HG02981 (cell line): ENCODE measurements around the gene SH3RF3.

Experiments
- ATAC-seq: cut with Tn5 transposase; IDR thresholded peaks from one replicate; pipeline ENCODE4 v1.9.1; 2021; ENCODE audit warnings: mild to moderate bottlenecking, moderate library complexity; ENCODE audit not compliant: unreplicated experiment

The SH3RF3 gene

DNA sequence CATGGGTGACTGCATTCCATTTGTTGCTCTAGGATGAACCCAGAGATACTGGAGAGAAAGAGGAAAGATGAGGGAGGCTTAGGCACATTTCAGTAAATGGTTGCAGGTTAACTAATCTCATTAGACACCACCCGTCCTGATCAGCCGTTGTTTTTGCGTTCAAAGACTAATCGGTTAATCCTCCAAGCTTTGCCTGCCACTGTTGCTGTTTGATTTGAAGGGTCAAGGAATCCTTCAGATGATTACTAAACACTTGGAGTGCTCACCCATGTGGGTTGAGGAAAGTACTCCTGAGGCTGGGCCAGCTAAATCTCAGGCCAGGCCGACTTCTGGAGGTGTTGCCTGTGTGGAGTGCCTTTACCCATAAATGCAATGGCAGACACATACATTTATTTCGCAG is 8.6 kb downstream of the SH3RF3 start:
- no peak for ATAC-seq

DNA sequence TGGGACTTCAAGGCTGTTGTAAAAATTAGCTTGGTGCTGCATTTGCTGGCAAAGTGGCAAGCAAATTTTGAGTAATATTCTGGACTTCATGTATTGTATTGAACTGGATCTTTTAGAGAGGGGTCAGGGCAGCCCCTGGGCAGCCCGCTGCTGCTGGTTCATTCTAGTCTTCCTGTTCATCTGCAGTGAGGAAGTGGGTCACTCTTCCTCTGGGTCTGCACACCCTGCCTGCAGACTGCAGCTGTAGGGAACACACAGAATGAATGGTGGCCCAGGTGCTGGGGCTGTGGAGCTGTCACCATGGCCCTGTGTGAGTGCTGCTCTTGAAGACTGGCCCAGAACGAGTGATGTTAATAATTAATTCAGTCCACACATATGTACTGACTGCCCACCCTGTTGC is 9.4 kb downstream of the SH3RF3 start:
- ATAC-seq = no peak

- no peak for ATAC-seq
Observed at GRCh38 chr2:109139002-109139401, 10.0 kb downstream of the SH3RF3 start.

DNA sequence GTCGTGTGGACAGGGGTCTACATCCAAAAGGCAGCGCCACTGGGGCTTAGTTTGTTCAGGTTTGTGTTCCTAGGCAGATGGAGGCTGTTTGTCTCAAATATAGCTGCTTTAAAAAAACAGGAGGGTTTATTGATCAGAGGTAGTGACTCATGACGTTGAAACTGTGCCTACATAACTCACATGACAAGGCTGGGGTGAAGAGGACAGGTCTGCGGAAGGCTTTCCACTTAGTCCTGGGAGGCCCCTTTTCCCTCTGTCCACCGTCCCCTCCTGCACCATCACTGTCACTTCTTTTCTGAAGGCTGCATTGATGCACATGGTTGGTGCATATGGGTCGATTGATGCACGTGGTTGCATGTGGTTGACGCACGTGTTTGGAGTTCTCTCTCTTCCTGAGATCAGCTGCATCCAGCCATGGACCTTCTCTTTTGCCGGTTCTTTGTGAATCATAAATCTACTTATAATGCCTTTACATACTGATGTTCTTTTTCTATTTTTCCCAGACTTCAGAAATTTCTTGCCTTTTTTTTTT is 10.9 kb downstream of the SH3RF3 start:
- no peak for ATAC-seq

GRCh38 chr2:109141006-109141600 is 12.1 kb downstream of the SH3RF3 start:
- no peak for ATAC-seq

- no peak for ATAC-seq
Observed at GRCh38 chr2:109141727-109142283, 12.8 kb downstream of the SH3RF3 start.

- no peak for ATAC-seq
Observed at GRCh38 chr2:109142416-109143210, 13.6 kb downstream of the SH3RF3 start.

DNA sequence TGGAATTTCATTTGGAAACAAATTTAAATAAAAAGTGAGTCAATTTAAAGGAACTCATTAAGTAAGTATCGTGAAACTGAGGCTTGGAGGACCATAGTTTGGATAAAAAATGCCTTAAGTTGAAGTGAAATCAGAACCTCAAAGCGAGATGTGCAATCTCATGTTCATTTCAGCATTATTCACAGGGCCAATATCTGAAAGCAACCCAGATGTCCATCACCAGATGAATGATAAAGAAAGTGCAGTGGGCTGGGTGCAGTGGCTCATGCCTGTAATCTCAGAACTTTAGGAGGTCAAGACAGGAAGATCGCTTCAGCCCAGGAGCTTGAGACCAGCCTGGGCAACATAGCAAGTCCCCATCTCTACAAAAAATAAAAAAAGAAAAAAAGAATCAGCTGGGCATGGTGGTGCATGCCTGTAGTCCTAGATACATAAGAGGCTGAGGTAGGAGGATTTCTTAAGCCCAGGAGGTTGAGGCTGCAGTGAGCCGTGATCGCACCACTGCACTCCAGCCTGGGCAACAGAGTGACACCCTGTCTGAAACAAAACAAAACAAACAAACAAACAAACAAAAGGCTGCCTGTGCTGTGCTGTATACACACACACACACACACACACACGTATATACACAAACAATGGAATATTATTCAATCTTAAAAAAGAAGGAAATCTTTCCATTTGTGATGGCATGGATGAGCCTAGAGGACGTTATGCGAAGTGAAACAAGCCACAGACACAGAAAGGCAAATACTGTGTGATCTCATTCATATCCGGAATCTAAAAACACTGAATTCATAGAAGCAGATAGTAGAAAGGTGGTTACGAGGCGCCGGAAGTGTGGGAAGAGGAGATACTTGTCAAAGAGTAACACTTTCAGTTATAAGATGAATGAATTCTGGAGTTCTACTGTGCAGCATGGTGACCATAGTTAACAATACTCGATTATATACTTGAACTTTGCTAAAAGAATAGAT is 14.5 kb downstream of the SH3RF3 start:
- peak; percentile 76 for ATAC-seq

GRCh38 chr2:109144271-109144670 is 15.3 kb downstream of the SH3RF3 start:
- peak; percentile 49 for ATAC-seq

DNA sequence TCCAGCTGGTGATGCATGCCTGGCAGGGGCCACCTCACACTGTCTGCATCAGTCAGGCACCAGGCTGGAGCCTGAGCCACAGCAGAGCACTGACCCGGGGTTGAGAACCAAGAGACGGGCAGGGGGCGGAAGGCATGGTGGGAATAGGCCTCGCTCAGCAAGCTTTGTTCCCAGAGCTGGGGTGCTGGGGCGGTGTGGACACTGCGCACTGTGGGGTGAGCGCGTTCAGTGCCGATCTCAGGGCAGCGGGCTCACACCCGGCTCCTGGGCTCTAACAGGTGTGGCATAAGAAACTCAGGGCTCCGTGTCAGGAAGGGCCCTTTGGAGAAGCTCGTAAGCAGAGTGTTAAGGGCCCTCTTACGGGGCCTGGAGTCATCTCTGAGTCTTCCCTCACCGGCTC is 15.7 kb downstream of the SH3RF3 start:
- ATAC-seq = no peak

- ATAC-seq = no peak
Observed at GRCh38 chr2:109145286-109145685, 16.3 kb downstream of the SH3RF3 start.

- ATAC-seq = no peak
Observed at GRCh38 chr2:109147405-109147804, 18.4 kb downstream of the SH3RF3 start.

- ATAC-seq = no peak
Observed at GRCh38 chr2:109148117-109148746, 19.2 kb downstream of the SH3RF3 start.

DNA sequence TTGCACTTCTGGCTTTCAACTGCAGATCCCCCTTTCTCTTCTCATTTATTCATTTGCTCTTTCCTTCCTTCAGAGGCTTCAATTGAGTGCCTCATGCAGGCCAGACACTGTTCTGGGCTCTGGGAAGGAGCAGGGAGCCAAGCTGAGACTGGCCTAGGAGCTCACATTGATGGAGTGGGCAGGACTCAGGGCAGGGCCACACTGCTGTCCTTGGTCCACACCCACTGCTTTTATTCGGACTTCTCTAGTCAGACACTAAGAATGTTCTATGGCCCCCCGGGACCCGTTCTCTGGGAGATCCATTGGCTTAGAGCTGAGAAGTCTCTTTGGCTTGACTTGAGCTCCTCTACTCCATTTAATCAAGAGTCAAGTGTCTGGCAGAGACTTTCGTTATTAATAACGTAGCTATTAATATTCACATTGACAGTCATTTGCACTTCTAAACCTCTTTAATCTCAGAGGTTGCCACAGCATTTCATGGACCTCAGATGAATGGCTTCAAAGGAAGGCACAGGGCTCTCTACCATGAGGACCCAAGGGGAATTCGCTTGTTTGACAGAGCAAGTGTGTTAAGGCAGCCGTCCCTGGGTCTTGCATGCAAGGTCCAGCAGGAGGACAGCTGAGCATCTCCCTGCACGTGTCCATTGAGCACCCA is 20.1 kb downstream of the SH3RF3 start:
- ATAC-seq = no peak

- no peak for ATAC-seq
Observed at GRCh38 chr2:109150559-109150958, 21.6 kb downstream of the SH3RF3 start.

- no peak for ATAC-seq
Observed at GRCh38 chr2:109151519-109151918, 22.5 kb downstream of the SH3RF3 start.

DNA sequence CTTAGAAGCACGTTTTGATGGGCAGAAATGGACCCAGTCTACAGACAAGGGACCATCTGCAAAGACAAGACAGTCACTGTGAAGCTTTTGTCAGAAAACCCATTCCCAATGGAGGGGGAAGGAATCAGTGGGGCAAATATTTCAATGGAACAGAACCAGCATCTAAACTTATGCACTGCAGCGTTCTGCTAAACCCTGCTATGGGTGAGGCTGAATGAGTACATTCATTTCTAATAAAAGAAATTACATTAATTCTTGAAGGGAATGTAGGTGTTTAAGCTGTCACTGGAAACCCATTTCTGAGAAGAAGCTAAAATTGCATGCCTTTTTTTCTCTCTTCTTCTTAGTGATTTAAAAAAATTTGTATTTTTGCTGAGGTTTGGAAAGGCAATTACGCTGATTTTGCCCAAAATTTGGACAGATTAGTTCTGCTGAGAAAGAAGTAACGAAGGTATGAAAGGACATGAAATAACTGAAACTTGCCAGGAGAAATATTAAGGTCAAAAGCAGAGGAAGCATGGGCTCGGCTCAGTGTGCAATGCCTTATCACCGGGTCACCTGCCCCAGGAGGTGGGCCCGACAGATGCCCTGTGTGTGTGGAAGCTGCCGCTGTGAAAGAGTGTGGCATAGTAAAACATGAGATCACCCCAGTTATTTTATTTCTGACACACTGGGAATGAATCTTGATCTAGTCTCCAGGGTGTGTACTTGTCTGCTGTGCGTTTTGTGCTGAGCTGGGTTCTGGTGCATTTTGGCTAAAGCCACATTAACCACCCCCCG is 24.2 kb downstream of the SH3RF3 start:
- ATAC-seq = no peak

GRCh38 chr2:109153807-109154206 is 24.8 kb downstream of the SH3RF3 start:
- no peak for ATAC-seq

GRCh38 chr2:109154226-109154625 is 25.2 kb downstream of the SH3RF3 start:
- ATAC-seq = no peak
